Tibial artery (tissue), 4 donors: Measurements from ENCODE around the gene ANKRD27.

ENCODE experiments used
- DNase-seq, 2 donors: peaks; one replicate each; pipeline ENCODE4 v3.0.0-alpha.2; 2019
- H3K27ac ChIP-seq, 2 donors: fragments of 200-600 bp; sonication (generic) in 1 of 2; 1 replicate in 1 of 2; 2 replicates in 1 of 2; pipeline ENCODE4 v1.5.1; 2018 to 2019; ENCODE audit warnings: mild to moderate bottlenecking in 1 of 2
- H3K27me3 ChIP-seq, 2 donors: fragments of 200-600 bp; sonication (generic) in 1 of 2; one replicate each; pipeline versions ENCODE4 v1.5.1 to v1.6.0; 2016 to 2019
- H3K36me3 ChIP-seq, 3 donors: fragments of 200-600 bp; sonication (generic) in 2 of 3; one replicate each; pipeline ENCODE4 v1.5.1; 2016 to 2019; ENCODE audit warnings: mild to moderate bottlenecking in 2 of 3
- H3K4me1 ChIP-seq, 4 donors: fragments of 200-600 bp; sonication (generic) in 2 of 4; 1 replicate in 3 of 4; 2 replicates in 1 of 4; pipeline ENCODE4 v1.5.1; 2016 to 2019
- H3K4me3 ChIP-seq, 2 donors: fragments of 200-600 bp; sonication (generic) in 1 of 2; 1 replicate in 1 of 2; 2 replicates in 1 of 2; pipeline ENCODE4 v1.5.1; 2018 to 2019; ENCODE audit warnings: mild to moderate bottlenecking in 2 of 2
- H3K9me3 ChIP-seq, 3 donors: fragments of 200-600 bp; sonication (generic) in 1 of 3; one replicate each; pipeline ENCODE4 v1.5.1; 2016 to 2019
- intact Hi-C: fragments of 100-400 bp; cut with DNase I; formaldehyde crosslinking; loops from one replicate; pipeline ENCODE4 v1.15.0; 2023; ENCODE audit warnings: low total_unique reads
- TF ChIP-seq, protein P1 (sequence below), 2 experiments: fragments of 200-600 bp in 1 of 2; fragments of 450-650 bp in 1 of 2; IDR thresholded peaks; one replicate each; pipeline ENCODE4 v1.5.1; 2017 to 2019; ENCODE audit warnings: antibody characterized with exemption in 2 of 2, mild to moderate bottlenecking in 1 of 2, moderate library complexity in 1 of 2

Gene ANKRD27

DNA sequence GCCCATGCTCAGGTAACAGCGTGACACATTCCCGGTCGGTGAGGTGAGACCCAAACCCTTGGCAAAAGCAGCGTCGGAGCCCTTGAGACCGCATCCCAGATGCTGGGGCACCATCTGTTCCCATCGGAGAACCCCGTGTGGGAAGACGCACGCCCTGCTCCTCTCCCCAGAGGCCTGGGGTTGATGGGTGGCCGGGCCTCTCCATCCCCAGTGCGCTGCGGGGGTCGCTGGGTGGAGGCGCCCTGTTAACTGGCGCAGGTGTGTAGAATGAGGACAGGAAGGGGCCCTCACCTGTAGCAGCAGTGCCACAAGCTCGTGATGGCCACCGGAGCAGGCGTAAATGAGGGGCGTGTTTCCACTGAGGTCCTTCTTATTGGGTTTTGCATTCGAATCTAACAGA is 69.4 kb downstream of the ANKRD27 start:
- Histone ChIP-seq H3K9me3 (no peaks in the 10 kb centered on the region), H3K36me3 (peaks cover 64 to 96% (median 65%) of the 10 kb centered on the region in 3 donors), H3K27me3 (no peaks in the 10 kb centered on the region), H3K4me3 (no peak overlapping the region), H3K27ac (no peak overlapping the region), H3K4me1 (no peaks in the 10 kb centered on the region)
- intact Hi-C loops = no loop called here
- DNase-seq = no peak
- TF ChIP-seq, protein P1, sequence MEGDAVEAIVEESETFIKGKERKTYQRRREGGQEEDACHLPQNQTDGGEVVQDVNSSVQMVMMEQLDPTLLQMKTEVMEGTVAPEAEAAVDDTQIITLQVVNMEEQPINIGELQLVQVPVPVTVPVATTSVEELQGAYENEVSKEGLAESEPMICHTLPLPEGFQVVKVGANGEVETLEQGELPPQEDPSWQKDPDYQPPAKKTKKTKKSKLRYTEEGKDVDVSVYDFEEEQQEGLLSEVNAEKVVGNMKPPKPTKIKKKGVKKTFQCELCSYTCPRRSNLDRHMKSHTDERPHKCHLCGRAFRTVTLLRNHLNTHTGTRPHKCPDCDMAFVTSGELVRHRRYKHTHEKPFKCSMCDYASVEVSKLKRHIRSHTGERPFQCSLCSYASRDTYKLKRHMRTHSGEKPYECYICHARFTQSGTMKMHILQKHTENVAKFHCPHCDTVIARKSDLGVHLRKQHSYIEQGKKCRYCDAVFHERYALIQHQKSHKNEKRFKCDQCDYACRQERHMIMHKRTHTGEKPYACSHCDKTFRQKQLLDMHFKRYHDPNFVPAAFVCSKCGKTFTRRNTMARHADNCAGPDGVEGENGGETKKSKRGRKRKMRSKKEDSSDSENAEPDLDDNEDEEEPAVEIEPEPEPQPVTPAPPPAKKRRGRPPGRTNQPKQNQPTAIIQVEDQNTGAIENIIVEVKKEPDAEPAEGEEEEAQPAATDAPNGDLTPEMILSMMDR (IDR thresholded peaks at IDR 0.05) = no peak

DNA sequence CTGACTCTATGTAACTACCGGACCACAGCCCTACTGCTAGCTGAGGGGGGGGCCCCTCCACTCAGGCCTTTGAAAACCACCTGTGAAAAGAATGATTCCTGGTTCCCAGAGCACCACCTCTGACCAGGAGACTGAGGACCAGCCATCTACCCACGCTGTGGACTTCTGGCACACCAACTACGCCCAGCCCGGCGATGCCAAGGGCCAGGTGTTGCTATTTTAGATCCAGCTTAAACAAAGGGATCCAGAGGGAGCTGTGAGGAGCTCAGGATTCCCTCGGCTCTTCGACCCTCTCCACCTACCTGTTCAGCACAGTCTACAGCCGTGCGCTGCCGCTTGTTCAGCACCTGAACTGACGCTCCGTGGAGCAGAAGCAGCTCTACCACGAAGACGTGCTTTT is 71.0 kb downstream of the ANKRD27 start:
- no peak overlapping the region for H3K27ac ChIP-seq
- peaks cover 60 to 95% (median 75%) of the 10 kb centered on the region in 3 donors for H3K36me3 ChIP-seq
- H3K27me3 ChIP-seq = no peaks in the 10 kb centered on the region
- no peaks in the 10 kb centered on the region for H3K4me1 ChIP-seq
- H3K9me3 ChIP-seq = no peaks in the 10 kb centered on the region
- H3K4me3 ChIP-seq = no peak overlapping the region
- DNase-seq = peak in 1 of 2 donors; percentile 38
- intact Hi-C loops = no loop called here
- TF ChIP-seq, protein P1 (IDR thresholded peaks at IDR 0.05) = no peak

DNA sequence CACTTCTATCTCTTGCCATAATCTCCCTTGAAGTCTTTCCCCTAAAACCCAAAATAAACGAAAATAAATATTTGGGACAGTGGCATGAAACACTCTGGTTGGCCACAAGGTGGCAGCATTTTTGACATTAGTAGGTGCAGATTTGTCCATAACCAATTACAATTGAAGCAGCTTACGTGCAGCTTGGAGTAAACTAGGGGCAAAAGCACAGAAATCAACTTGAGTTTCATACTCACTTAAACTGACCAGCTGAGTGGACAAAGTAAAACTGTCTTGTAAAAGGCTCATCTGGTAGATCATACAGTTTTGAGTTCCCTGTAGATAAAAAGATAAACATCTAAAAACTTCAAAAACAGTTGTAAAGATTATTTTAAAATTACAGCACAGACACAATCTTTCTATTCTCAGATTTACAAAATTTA is 75.2 kb downstream of the ANKRD27 start:
- no peak for DNase-seq
- Histone ChIP-seq H3K27ac (no peak overlapping the region), H3K36me3 (peaks cover 67 to 98% (median 89%) of the 10 kb centered on the region in 3 donors), H3K4me3 (no peak overlapping the region), H3K4me1 (no peaks in the 10 kb centered on the region), H3K27me3 (no peaks in the 10 kb centered on the region), H3K9me3 (no peaks in the 10 kb centered on the region)
- intact Hi-C loops = no loop called here
- TF ChIP-seq, protein P1 (IDR thresholded peaks at IDR 0.05) = peak; percentile 64 to 75

DNA sequence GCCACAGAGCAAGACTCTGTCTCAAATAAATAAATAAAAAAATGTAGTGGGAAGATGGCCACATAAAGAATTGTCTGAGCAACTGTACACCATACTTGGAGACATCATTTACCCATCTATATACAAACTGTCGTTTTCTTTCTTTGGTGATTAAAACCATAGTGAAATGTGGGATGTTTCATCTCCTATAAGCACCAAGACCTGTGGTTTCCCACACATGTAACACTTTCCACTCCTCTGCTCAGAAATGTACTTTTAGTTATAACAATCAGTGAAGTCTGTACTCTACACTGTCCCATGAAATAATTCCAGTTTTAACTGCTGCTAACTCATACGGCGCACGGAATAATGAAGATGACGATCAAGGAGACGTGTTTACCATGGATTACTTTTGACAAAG is 75.7 kb downstream of the ANKRD27 start:
- Histone ChIP-seq H3K36me3 (peaks cover 67 to 98% (median 89%) of the 10 kb centered on the region in 3 donors), H3K27ac (no peak overlapping the region), H3K9me3 (no peaks in the 10 kb centered on the region), H3K27me3 (no peaks in the 10 kb centered on the region), H3K4me1 (no peaks in the 10 kb centered on the region), H3K4me3 (no peak overlapping the region)
- TF ChIP-seq, protein P1 (IDR thresholded peaks at IDR 0.05) = no peak
- no peak for DNase-seq
- intact Hi-C loops = no loop called here

DNA sequence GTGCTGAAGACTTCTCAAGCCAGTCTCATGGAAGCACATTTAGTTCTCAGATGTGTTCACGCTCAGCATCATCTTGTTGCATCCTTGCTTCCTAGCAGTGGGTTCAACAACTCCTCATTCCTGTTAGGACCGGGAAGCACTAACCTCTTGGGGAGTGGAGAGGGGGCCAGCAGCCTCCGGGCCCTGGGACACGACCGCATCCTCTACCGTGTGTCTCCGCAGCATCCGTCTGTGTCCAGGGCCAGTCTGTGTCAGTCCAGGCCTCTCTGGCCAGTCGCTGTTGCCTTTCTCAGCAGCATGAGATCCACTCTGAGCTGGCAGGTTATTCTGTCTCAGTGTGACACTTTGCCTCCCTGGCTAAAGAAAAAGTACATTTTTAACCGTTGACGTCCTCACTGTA is 77.0 kb downstream of the ANKRD27 start:
- no peaks in the 10 kb centered on the region for H3K27me3 ChIP-seq
- TF ChIP-seq, protein P1 (IDR thresholded peaks at IDR 0.05) = no peak
- intact Hi-C loops = no loop called here
- DNase-seq = peak in 1 of 2 donors; percentile 35
- no peak overlapping the region for H3K27ac ChIP-seq
- no peak overlapping the region for H3K4me3 ChIP-seq
- no peaks in the 10 kb centered on the region for H3K4me1 ChIP-seq
- no peaks in the 10 kb centered on the region for H3K9me3 ChIP-seq
- H3K36me3 ChIP-seq = peaks cover 57 to 98% (median 89%) of the 10 kb centered on the region in 3 donors

DNA sequence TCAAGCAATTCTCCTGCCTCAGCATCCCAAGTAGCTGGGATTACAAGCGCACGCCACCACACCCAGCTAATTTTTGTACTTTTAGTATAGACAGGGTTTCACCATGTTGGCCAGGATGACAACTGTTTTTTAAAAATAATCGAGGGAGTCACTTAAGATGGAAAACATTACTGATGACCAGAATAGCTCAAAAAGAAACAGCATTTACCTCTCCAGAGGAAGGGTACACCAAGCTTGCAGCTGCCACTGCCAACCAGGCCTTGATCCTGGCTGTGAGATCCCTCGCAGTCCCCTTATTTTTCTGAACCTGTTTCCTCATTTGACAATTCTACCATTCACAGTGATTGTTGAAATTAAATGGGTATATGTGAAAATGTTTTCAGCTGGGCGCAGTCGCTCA is 79.5 kb downstream of the ANKRD27 start:
- Histone ChIP-seq H3K9me3 (no peaks in the 10 kb centered on the region), H3K4me1 (no peaks in the 10 kb centered on the region), H3K27ac (no peak overlapping the region), H3K27me3 (no peaks in the 10 kb centered on the region), H3K4me3 (no peak overlapping the region), H3K36me3 (peaks cover 51 to 73% (median 73%) of the 10 kb centered on the region in 3 donors)
- no peak for DNase-seq
- TF ChIP-seq, protein P1 (IDR thresholded peaks at IDR 0.05) = no peak
- intact Hi-C loops = no loop called here
